Panc1 (cell line): Measurements from ENCODE around the gene COL4A1. TPM values are rescaled to one million over a fixed set of nuclear protein-coding genes. Genes with fewer than 3 reads are reported as not detected.

Experiments
- ATAC-seq: fragments of 200-7000 bp; cut with Tn5 transposase; 2 replicates; pipeline ENCODE4 v1.9.1; 2020; ENCODE audit warnings: mild to moderate bottlenecking, moderate library complexity
- BruUV-seq: library from RNA; stranded (reverse); fragments of 400-500 nt; replicated peaks from 2 replicates; lab custom pipeline; 2021; lab: Mats Ljungman, UMichigan
- CTCF ChIA-PET: fragments of 300-600 bp; sonication (Branson Sonifier 250); formaldehyde crosslinking; loops from one replicate; lab custom pipeline; 2022; ENCODE audit warnings: antibody characterized with exemption; lab: Charles Lee
- POLR2A ChIA-PET: fragments of 300-600 bp; sonication (Branson Sonifier 250); formaldehyde crosslinking; loops from one replicate; lab custom pipeline; 2022; ENCODE audit warnings: antibody characterized with exemption; lab: Charles Lee
- DNase-seq: peaks from one replicate; pipeline ENCODE4 v3.0.0-alpha.2; 2010; ENCODE audit warnings: low read depth, low spot score
- H3K27ac ChIP-seq: 2 replicates; pipeline ENCODE4 v1.5.1; 2011; ENCODE audit warnings: mild to moderate bottlenecking, low read length, inconsistent platforms
- H3K27me3 ChIP-seq: fragments of 200-500 bp; sonication (Bioruptor generic); 2 replicates; pipeline ENCODE4 v1.6.0; 2014; ENCODE audit warnings: low read length, inconsistent platforms; ENCODE audit not compliant: control insufficient read depth, insufficient read depth
- H3K36me3 ChIP-seq: fragments of 200-500 bp; sonication (Bioruptor generic); 2 replicates; pipeline ENCODE4 v1.5.1; 2014; ENCODE audit warnings: inconsistent platforms, mild to moderate bottlenecking, low read length, moderate library complexity; ENCODE audit not compliant: control insufficient read depth, insufficient read depth
- H3K4me1 ChIP-seq: 2 replicates; pipeline ENCODE4 v1.5.1; 2011; ENCODE audit warnings: inconsistent platforms, mild to moderate bottlenecking, low read length, moderate library complexity; ENCODE audit not compliant: control insufficient read depth, insufficient read depth
- H3K4me3 ChIP-seq, 2 experiments: 2 replicates each; pipeline ENCODE4 v1.5.1; 2011 to 2012; ENCODE audit warnings: low read depth in 2 of 2, low read length in 2 of 2, mild to moderate bottlenecking in 2 of 2, inconsistent platforms in 1 of 2, moderate library complexity in 1 of 2
- H3K9me3 ChIP-seq: fragments of 200-500 bp; sonication (Bioruptor generic); 2 replicates; pipeline ENCODE4 v1.5.1; 2014; ENCODE audit warnings: low read depth, mild to moderate bottlenecking, inconsistent platforms, low read length, moderate library complexity; ENCODE audit not compliant: control insufficient read depth, insufficient read depth
- POLR2AphosphoS5 ChIP-seq: IDR thresholded peaks from 2 replicates; pipeline ENCODE4 v1.6.1; 2012; ENCODE audit warnings: mild to moderate bottlenecking, low read depth, low read length, moderate library complexity
- SIN3A ChIP-seq: IDR thresholded peaks from 2 replicates; pipeline ENCODE4 v1.6.1; 2012; ENCODE audit warnings: low read depth, mild to moderate bottlenecking, low read length, moderate library complexity, borderline replicate concordance; ENCODE audit not compliant: insufficient read depth
- TCF7L2 ChIP-seq: IDR thresholded peaks from 2 replicates; pipeline ENCODE4 v1.6.1; 2011; ENCODE audit warnings: mild to moderate bottlenecking, low read depth, low read length, inconsistent platforms
- in situ Hi-C: cut with HindIII; loops from 2 replicates; pipeline ENCODE4 v1.10.0; 2016; ENCODE audit warnings: low sequenced_read_pairs, low pct_unique_long_range_greater_than_20kb
- intact Hi-C: fragments of 100-400 bp; cut with micrococcal nuclease; formaldehyde crosslinking; loops from one replicate; pipeline ENCODE4 v1.10.0; 2022; ENCODE audit not compliant: unreplicated experiment
- total RNA-seq: library from RNA; stranded (reverse); gene quantifications from one replicate; pipeline ENCODE4 v1.2.1, GENCODE V29; 2021; ENCODE audit not compliant: unreplicated experiment
- TF ChIP-seq, protein P1 (sequence below), 2 experiments: IDR thresholded peaks; 2 replicates each; pipeline ENCODE4 v1.6.1; 2011 to 2012; ENCODE audit warnings: low read depth in 2 of 2, control low read depth in 1 of 2, low read length in 1 of 2, mild to moderate bottlenecking in 1 of 2, moderate library complexity in 1 of 2; ENCODE audit not compliant: insufficient read depth in 1 of 2
- TF ChIP-seq, protein P2 (sequence below): fragments of 450-650 bp; IDR thresholded peaks from 2 replicates; pipeline ENCODE4 v1.5.1; 2017; ENCODE audit warnings: mild to moderate bottlenecking

Gene COL4A1
- total RNA-seq, 1 experiment from 2014 or later: 1.1 TPM

DNA sequence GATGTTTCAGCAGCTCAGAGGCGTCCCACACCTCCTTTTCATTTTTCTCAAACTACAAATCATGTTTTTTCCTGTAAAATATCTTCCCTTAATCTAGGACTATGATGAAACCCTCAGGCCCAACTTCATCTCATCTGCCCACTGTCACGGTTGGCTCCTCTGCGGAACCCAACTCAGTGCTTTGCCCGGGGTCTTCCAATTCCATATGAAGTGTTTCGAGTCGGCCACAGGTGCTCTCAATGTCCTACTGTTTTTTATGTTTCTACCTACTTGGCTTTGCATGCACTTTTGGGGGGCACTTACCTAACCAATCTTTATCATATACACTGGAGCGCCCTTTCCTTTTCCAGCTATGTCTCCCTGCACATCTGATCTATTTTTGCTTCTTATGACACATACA, 28.1 kb downstream of the COL4A1 start:
- in situ Hi-C loops (no loop called here), intact Hi-C loops (no loop called here)
- CTCF ChIA-PET: no interaction called here
- POLR2A ChIA-PET: no interaction called here
- BruUV-seq: no TSS peak
- no peak for DNase-seq
- H3K4me3 ChIP-seq: no peak overlapping the region
- H3K36me3 ChIP-seq: no peaks in the 10 kb centered on the region
- H3K27ac ChIP-seq: no peak overlapping the region
- TF ChIP-seq, protein P1, sequence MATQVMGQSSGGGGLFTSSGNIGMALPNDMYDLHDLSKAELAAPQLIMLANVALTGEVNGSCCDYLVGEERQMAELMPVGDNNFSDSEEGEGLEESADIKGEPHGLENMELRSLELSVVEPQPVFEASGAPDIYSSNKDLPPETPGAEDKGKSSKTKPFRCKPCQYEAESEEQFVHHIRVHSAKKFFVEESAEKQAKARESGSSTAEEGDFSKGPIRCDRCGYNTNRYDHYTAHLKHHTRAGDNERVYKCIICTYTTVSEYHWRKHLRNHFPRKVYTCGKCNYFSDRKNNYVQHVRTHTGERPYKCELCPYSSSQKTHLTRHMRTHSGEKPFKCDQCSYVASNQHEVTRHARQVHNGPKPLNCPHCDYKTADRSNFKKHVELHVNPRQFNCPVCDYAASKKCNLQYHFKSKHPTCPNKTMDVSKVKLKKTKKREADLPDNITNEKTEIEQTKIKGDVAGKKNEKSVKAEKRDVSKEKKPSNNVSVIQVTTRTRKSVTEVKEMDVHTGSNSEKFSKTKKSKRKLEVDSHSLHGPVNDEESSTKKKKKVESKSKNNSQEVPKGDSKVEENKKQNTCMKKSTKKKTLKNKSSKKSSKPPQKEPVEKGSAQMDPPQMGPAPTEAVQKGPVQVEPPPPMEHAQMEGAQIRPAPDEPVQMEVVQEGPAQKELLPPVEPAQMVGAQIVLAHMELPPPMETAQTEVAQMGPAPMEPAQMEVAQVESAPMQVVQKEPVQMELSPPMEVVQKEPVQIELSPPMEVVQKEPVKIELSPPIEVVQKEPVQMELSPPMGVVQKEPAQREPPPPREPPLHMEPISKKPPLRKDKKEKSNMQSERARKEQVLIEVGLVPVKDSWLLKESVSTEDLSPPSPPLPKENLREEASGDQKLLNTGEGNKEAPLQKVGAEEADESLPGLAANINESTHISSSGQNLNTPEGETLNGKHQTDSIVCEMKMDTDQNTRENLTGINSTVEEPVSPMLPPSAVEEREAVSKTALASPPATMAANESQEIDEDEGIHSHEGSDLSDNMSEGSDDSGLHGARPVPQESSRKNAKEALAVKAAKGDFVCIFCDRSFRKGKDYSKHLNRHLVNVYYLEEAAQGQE (IDR thresholded peaks at IDR 0.05; ENCODE audit: insufficient read depth in 1 of 2, low read depth in 2 of 2, low read length in 1 of 2): no peak
- TF ChIP-seq, protein P2, sequence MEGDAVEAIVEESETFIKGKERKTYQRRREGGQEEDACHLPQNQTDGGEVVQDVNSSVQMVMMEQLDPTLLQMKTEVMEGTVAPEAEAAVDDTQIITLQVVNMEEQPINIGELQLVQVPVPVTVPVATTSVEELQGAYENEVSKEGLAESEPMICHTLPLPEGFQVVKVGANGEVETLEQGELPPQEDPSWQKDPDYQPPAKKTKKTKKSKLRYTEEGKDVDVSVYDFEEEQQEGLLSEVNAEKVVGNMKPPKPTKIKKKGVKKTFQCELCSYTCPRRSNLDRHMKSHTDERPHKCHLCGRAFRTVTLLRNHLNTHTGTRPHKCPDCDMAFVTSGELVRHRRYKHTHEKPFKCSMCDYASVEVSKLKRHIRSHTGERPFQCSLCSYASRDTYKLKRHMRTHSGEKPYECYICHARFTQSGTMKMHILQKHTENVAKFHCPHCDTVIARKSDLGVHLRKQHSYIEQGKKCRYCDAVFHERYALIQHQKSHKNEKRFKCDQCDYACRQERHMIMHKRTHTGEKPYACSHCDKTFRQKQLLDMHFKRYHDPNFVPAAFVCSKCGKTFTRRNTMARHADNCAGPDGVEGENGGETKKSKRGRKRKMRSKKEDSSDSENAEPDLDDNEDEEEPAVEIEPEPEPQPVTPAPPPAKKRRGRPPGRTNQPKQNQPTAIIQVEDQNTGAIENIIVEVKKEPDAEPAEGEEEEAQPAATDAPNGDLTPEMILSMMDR: no peak
- TF ChIP-seq SIN3A: no peak
- no peak for TF ChIP-seq TCF7L2
- TF ChIP-seq POLR2AphosphoS5: no peak
- H3K9me3 ChIP-seq: no peaks in the 10 kb centered on the region
- H3K4me1 ChIP-seq: no peaks in the 10 kb centered on the region
- peaks cover 2% of the 10 kb centered on the region; the same call in 1 of the 2 replicates for H3K27me3 ChIP-seq
- ATAC-seq: no peak

DNA sequence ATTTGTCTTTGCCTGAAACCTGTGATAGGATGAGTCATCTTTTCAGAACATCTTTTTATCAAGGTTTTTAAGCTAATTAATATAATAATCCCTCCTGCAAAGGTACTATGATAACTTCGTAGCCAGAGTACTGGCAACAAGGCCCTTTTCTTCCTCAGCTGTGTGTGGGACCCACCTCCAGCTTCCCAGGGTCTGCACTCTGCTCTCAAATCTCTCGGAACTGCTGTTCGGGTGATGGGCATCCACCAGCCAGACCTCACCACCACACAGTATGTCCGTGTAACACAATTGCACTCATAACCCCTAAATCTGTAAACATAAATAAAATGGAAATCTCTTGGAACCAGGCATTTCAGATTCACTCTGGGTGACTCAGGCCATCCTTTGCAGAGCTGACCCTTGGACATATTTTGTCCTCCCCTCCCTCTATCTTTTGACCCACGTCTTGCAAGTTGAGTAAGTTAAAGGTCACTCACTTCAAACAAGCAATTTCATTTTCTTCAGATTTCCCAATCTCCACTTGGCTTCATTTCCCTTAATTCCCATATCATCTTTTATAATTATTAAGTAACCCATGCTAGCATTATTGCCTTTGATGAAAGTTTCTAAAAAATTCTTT, 29.5 kb downstream of the COL4A1 start:
- in situ Hi-C loops: no loop called here
- Histone ChIP-seq H3K36me3 (no peaks in the 10 kb centered on the region), H3K4me1 (no peaks in the 10 kb centered on the region), H3K27ac (no peak overlapping the region), H3K4me3 (no peak overlapping the region), H3K27me3 (peaks cover 2% of the 10 kb centered on the region; the same call in 1 of the 2 replicates), H3K9me3 (no peaks in the 10 kb centered on the region)
- DNase-seq (no peak), ATAC-seq (no peak)
- BruUV-seq: no TSS peak
- POLR2A ChIA-PET: no interaction called here
- intact Hi-C loops: no loop called here
- TF ChIP-seq, protein P1 (IDR thresholded peaks at IDR 0.05; ENCODE audit: insufficient read depth in 1 of 2, low read depth in 2 of 2, low read length in 1 of 2): no peak
- TF ChIP-seq TCF7L2: no peak
- TF ChIP-seq, protein P2: no peak
- TF ChIP-seq POLR2AphosphoS5: no peak
- TF ChIP-seq SIN3A: no peak
- CTCF ChIA-PET: no interaction called here
